GM21390 (cell line): ENCODE results near the gene UCP2.
"Not testable (repeated sequence)": the region's sequence is repeated elsewhere in the genome, so short reads cannot be mapped to it uniquely, and the experiment has no call there.

Experiments
- ATAC-seq: cut with Tn5 transposase; IDR thresholded peaks from one replicate; pipeline ENCODE4 v1.9.1; 2021; ENCODE audit not compliant: unreplicated experiment

Gene UCP2

GRCh38 chr11:73996161-73996747 is 13.6 kb upstream of the UCP2 start:
- no peak for ATAC-seq

GRCh38 chr11:73995731-73996130 is 13.1 kb upstream of the UCP2 start:
- ATAC-seq: peak; percentile 49

GRCh38 chr11:73995247-73995646 is 12.6 kb upstream of the UCP2 start:
- peak; percentile 49 for ATAC-seq

DNA sequence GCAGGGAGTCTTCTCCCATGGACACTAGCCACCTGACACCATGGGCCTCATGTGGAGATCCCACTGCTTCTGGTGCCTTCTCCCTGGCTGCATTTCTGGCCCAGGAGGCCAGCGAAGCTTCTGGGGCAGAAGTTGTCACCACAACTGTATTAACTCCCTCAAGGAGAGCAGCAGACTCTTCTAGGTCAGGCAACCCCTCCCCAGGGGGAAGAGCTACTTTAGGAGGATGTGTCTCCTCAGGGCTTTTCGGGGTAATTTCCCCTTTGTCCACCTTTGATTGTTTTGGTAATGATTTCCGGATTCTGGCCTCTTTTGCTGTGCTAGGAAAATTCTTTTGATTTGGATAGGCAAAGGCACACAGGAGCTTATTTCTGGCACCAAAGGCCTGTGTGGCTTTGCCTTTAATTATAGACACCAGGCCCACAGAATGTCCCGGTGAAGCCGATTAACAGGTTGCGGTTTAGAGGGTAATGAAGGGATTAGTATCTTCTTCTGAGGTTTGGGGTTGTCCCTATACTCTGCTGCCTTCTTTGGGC is 8.9 kb upstream of the UCP2 start:
- ATAC-seq: no peak

DNA sequence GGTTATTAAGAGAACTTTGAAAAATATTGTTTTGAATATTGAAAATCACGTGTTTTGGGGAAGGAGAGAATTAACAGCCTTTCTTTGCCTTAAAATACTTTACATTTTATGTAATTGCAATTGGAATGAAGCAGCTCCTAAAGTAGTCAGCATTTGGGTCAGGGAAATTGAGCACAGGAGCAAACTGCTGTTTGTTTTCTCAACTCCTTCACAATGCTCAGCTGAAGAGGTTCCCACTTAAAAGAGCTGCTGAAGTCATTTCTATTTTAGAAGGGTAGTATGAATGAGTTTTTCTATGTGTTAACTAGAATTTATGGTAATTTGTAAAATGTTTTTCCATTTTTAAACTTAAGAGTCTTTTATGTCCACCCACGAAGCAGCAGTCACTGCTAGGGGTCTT is 8.1 kb upstream of the UCP2 start:
- no peak for ATAC-seq

DNA sequence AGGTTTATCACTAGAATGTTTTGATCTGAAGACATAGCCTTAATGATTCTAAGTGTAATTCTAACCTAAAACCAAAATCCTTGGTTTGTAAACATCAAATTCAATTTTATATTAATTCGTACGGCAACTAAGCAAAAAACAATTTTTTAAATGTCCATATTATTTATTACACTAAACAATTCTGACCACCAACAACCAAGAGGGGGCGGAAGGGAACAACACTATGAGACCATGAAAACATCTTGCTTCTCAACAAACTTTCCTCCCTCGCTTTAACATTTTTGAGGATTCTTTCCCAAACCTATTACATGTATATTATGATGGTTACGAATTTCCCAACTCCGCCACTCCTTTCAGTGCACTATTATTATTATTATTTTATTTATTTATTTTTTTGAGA is 6.5 kb upstream of the UCP2 start:
- no peak for ATAC-seq

DNA sequence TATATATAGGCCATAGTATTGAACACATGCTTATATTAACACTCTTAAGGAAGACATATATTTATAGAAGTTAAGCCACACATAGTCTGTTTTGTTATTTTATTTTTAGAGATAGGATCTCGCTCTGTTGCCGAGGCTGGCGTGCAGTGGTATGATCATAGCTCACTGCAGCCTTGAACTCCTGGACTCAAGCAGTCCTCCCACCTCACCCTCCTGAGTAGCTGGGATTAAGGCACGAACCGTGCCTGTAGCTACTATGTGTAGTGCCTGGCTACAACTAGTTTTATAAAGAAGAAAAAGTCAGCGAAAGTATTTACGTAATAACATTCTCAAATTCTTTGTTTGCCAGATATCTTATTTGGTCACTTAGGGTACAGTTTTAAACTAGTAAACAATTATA is 5.6 kb upstream of the UCP2 start:
- ATAC-seq: no peak

GRCh38 chr11:73985661-73986060 is 3.0 kb upstream of the UCP2 start:
- ATAC-seq: not testable (repeated sequence)

- no peak for ATAC-seq
Observed at GRCh38 chr11:73983741-73984538, 1.3 kb upstream of the UCP2 start.

- ATAC-seq: peak; percentile 61
Observed at GRCh38 chr11:73982990-73983740, 522 bp upstream of the UCP2 start.

GRCh38 chr11:73981051-73981805 is 1.4 kb downstream of the UCP2 start:
- no peak for ATAC-seq

GRCh38 chr11:73980001-73980961 is 2.4 kb downstream of the UCP2 start:
- peak; percentile 48 for ATAC-seq

- no peak for ATAC-seq
Observed at GRCh38 chr11:73978576-73979086, 4.0 kb downstream of the UCP2 start.

DNA sequence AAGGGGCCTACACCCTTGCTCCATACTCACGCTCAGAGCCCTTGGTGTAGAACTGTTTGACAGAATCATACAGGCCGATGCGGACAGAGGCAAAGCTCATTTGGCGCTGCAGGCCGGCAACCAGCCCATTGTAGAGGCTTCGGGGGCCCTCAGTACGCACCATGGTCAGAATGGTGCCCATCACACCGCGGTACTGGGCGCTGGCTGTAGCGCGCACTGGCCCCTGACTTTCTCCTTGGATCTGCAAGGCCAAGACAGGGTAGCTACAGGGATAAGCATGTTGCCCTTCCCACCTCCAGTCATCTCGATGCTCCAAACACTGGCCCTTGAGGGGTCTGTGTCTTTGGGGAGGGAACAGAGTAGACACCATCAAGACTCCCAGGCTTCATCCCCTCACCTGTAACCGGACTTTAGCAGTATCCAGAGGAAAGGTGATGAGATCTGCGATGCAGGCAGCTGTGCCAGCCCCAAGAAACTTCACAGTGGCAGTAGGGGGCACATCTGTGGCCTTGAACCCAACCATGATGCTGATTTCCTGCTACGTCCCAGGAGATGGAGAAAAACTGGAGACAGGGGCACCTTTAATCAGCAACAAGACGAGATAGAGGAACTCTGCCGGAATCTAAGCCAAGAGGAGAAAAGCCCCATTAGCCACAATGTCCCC is 4.7 kb downstream of the UCP2 start:
- no peak for ATAC-seq

DNA sequence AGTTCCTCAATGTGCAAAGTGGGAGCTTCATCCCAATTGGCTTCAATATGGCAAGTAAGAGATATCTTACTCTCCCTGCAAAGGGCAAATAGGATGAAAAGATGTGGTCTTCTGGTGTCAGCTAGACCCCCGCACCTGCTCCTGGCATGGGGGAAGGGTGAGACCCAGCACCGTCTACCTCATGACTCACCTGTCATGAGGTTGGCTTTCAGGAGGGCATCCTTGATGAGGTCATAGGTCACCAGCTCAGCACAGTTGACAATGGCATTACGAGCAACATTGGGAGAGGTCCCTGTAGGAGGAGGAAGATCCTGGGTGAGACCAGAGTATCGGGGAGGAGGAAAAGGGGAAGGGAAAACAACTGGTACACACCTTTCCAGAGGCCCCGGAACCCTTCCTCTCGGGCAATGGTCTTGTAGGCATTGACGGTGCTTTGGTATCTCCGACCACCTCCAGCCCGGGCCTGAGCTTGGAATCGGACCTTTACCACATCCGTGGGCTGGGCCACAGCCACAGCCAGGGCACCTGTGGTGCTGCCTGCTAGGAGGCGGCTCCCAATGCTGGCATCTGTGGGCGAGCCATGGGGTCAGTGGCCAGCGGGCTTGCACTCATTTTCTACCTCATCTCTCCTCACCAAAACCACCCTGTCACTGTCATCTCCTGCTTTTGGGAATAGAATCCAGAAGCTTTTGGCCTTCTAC is 6.0 kb downstream of the UCP2 start:
- ATAC-seq: no peak

- ATAC-seq: no peak
Observed at GRCh38 chr11:73975479-73975757, 7.2 kb downstream of the UCP2 start.

- no peak for ATAC-seq
Observed at GRCh38 chr11:73974604-73975478, 7.8 kb downstream of the UCP2 start.
